Adrenal gland (tissue), 5 donors: ENCODE results near the gene MPL.

Experiments
- CTCF ChIP-seq, 6 experiments: fragments of 450-650 bp in 4 of 6; fragments of 200-600 bp in 2 of 6; sonication (generic) in 1 of 6; IDR thresholded peaks; 1 replicate in 5 of 6; 2 replicates in 1 of 6; pipeline versions ENCODE4 v1.5.1 to v1.8.0; 2016 to 2021; ENCODE audit warnings: antibody characterized with exemption in 6 of 6, mild to moderate bottlenecking in 2 of 6, moderate library complexity in 1 of 6
- POLR2A ChIP-seq, 2 donors: fragments of 450-650 bp; IDR thresholded peaks; one replicate each; pipeline ENCODE4 v1.6.1; 2017; ENCODE audit warnings: antibody characterized with exemption in 2 of 2, mild to moderate bottlenecking in 2 of 2, moderate library complexity in 1 of 2
- donor health status: DM: no; HTN: no; CAD: no.

GRCh38 chr1:43352351-43352705 is 14.7 kb downstream of the MPL start:
- TF ChIP-seq CTCF (IDR thresholded peaks at IDR 0.05) (no peak), POLR2A (IDR thresholded peaks at IDR 0.05) (no peak)
